SK-N-MC (cell line): ENCODE measurements around the gene CABP2.
"Not testable (repeated sequence)": the region's sequence is repeated elsewhere in the genome, so short reads cannot be mapped to it uniquely, and the experiment has no call there.

Experiments
- EZH2 ChIP-seq: fragments of 200-600 bp; sonication (generic); IDR thresholded peaks from one replicate; pipeline ENCODE4 v1.6.1; 2017; ENCODE audit warnings: antibody characterized with exemption
- FOXP2 ChIP-seq: optimal IDR thresholded peaks from 2 replicates; pipeline ENCODE3; 2011; ENCODE audit warnings: mild to moderate bottlenecking, moderate library complexity; ENCODE audit not compliant: insufficient read depth; ENCODE audit errors: extremely low read length, control extremely low read depth
- POLR2AphosphoS5 ChIP-seq: IDR thresholded peaks from 2 replicates; pipeline ENCODE4 v1.6.1; 2012; ENCODE audit warnings: mild to moderate bottlenecking, low read depth, low read length, borderline replicate concordance

DNA sequence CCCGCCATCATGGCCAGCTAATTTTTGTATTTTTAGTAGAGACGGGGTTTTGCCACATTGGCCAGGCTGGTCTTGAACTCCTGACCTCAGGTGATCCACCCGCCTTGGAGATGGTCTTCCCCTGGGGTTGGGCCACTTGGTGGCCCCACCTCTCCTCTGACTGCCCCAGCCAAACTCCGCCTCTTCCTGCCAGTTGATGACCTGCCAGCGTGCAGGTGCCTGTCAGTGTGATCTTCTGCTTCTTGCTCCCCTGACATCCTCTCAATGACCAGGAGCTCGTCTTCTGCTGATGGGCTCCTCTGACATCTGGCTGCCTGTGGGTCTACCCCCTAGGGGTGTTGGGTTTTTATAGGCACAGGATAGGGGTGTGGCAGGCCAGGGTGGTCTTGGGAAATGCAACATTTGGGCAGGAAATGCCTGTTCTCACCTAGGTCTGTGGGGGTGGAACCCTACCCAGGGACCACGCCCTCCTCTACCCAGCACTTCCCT lies 37.3 kb downstream of the CABP2 start:
- not testable (repeated sequence) for TF ChIP-seq EZH2, POLR2AphosphoS5, FOXP2
